Psoas muscle (tissue), 8 donors: Measurements from ENCODE around the gene RHBDD2. TPM values are rescaled to one million over a fixed set of nuclear protein-coding genes. Genes with fewer than 3 reads are reported as not detected.
"Not testable (repeated sequence)": the region's sequence is repeated elsewhere in the genome, so short reads cannot be mapped to it uniquely, and the experiment has no call there.

ENCODE experiments used
- ATAC-seq, 4 donors: fragments of 200-7000 bp; cut with Tn5 transposase; one replicate each; pipeline ENCODE4 v1.9.1; 2020; ENCODE audit warnings: moderate library complexity in 3 of 4, mild to moderate bottlenecking in 2 of 4
- DNase-seq, 2 donors: peaks; one replicate each; pipeline ENCODE4 v3.0.0-alpha.2; 2020
- H3K27ac ChIP-seq: fragments of 200-600 bp; one replicate; pipeline ENCODE4 v1.8.0; 2022
- H3K27me3 ChIP-seq, 3 donors: fragments of 200-600 bp in 1 of 3; one replicate each; pipeline versions ENCODE4 v1.6.1 to v1.8.0; 2013 to 2022; ENCODE audit warnings: low read length in 2 of 3, mild to moderate bottlenecking in 2 of 3, moderate library complexity in 1 of 3; ENCODE audit not compliant: insufficient read depth in 3 of 3
- H3K36me3 ChIP-seq, 2 donors: fragments of 200-600 bp in 1 of 2; one replicate each; pipeline versions ENCODE4 v1.6.1 to v1.8.0; 2013 to 2022; ENCODE audit warnings: low read depth in 1 of 2, mild to moderate bottlenecking in 1 of 2, moderate library complexity in 1 of 2; ENCODE audit not compliant: insufficient read depth in 1 of 2
- H3K4me1 ChIP-seq: fragments of 200-600 bp; one replicate; pipeline ENCODE4 v1.8.0; 2022
- H3K4me3 ChIP-seq: fragments of 200-600 bp; one replicate; pipeline ENCODE4 v1.8.0; 2022; ENCODE audit warnings: mild to moderate bottlenecking
- H3K9me3 ChIP-seq: fragments of 200-600 bp; one replicate; pipeline ENCODE4 v1.8.0; 2022
- CTCF ChIP-seq: fragments of 200-600 bp; IDR thresholded peaks from one replicate; pipeline ENCODE4 v1.8.0; 2022; ENCODE audit warnings: antibody characterized with exemption
- WGBS, 3 donors: extraction: QIAGEN DNeasy Blood & Tissue Kit; methylation state at CpG; one replicate each; pipeline versions ENCODE4 v1.1.6 to v1.1.7; 2013; 5-methylcytosine and 5-hydroxymethylcytosine counted together
- intact Hi-C, 2 donors: fragments of 100-400 bp; cut with DNase I; formaldehyde crosslinking; loops; one replicate each; pipeline versions ENCODE4 v1.11.0 to v1.14.2; 2022
- polyA plus RNA-seq, 3 donors: library from polyadenylated mRNA; stranded (reverse); fragments of 200-250 nt; gene quantifications; one replicate each; pipeline ENCODE4 v1.2.3, GENCODE V29; 2013
- total RNA-seq, 4 donors: library from RNA; stranded (reverse); fragmentation: NEBNext Ultra II Directional in 2 of 4; extraction: Animal tissue kit (Norgen Biotek cat#: 25700) in 2 of 4; gene quantifications; one replicate each; pipeline versions ENCODE4 v1.2.1 to v1.2.4, GENCODE V29; 2021 to 2023
- donor health status: healthy with polysubstance abuse.
- donor health status: DM: no; HTN: no; CAD: no; lungs with moderate emphysema.
- donor health status: Bipolar disorder and iron deficiency.
- donor health status: healthy.
- donor health status: DM: yes; HTN: yes; CAD: no.
- donor health status: DM: no; HTN: no; CAD: no.
- donor health status: DM: no; HTN: no; CAD: no.
- donor health status: DM: yes; HTN: yes; CAD: no.

RHBDD2 gene
- total and polyA plus RNA-seq, 7 donors, result 18.3 to 38.9 (median 30.4) TPM

DNA sequence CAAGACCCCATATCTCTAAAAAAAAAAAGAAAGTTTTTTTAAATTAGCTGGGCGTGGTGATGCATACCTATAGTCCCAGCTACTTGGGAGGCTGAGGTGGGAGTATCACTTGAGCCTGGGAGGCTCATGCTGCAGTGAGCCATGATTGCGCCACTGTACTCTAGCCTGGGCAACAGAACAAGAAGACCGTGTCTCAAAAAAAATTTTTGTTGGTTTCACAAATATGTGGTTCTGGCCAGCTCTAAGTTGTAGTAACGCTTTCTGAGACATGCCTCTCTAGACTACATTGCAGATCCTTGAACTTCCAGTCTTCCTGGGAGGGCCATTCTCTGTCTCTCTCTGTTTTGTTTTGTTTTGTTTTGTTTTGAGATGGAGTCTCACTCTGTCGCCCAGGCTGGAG, 24.6 kb upstream of the RHBDD2 start:
- ATAC-seq (no peak), DNase-seq (no peak)
- TF ChIP-seq CTCF, result no peak
- Histone ChIP-seq H3K4me1 (no peaks in the 10 kb centered on the region), H3K4me3 (no peak overlapping the region), H3K27ac (no peak overlapping the region), H3K36me3 (no peaks in the 10 kb centered on the region), H3K27me3 (peaks cover 0 to 2% (median 0%) of the 10 kb centered on the region in 3 donors), H3K9me3 (no peaks in the 10 kb centered on the region)
- intact Hi-C loops, result no loop called here
- 75 to 87% (median 82%) methylated on average over 5 of the region's 5 CpGs for WGBS, 3 donors

- DNase-seq, H3K4me3 ChIP-seq, intact Hi-C loops, H3K9me3 ChIP-seq, ATAC-seq, H3K36me3 ChIP-seq, H3K27me3 ChIP-seq, H3K4me1 ChIP-seq, H3K27ac ChIP-seq: not testable (repeated sequence)
- WGBS, 3 donors, result 80 to 90% (median 86%) methylated on average over 7 to 10 of the region's 10 CpGs
Measured at GRCh38 chr7:75854813-75855345, 24.0 kb upstream of the RHBDD2 start.

DNA sequence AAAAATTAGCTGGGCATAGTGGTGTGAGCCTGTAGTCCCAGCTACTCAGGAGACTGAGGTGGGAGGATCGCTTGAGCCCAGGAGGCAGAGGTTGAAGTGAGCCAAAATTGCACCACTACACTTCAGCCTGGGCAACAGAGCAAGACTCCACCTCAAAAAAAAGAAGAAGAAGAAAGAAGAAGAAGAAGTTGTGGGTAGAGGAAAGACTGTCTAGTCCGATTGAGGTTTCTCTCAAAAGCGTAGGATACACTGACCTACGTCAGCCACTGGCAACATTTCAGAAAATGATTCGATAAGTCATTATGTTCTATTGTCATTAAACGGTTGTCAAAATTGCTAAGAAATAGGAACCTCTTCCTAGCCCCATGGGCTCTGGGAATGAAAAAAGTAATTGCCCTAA, 22.3 kb upstream of the RHBDD2 start:
- TF ChIP-seq CTCF, result no peak
- no peak overlapping the region for H3K27ac ChIP-seq
- H3K4me3 ChIP-seq, result no peak overlapping the region
- DNase-seq, result no peak
- ATAC-seq, result no peak
- H3K9me3 ChIP-seq, result no peaks in the 10 kb centered on the region
- intact Hi-C loops, result no loop called here
- H3K36me3 ChIP-seq, result no peaks in the 10 kb centered on the region
- no peaks in the 10 kb centered on the region for H3K4me1 ChIP-seq
- WGBS, 3 donors, result 81 to 83% (median 83%) methylated on average over 6 of the region's 6 CpGs
- H3K27me3 ChIP-seq, result peaks cover 0 to 2% (median 0%) of the 10 kb centered on the region in 3 donors

- no peaks in the 10 kb centered on the region for H3K4me1 ChIP-seq
- TF ChIP-seq CTCF, result no peak
- no peaks in the 10 kb centered on the region for H3K9me3 ChIP-seq
- no peak for ATAC-seq
- H3K27ac ChIP-seq, result no peak overlapping the region
- DNase-seq, result no peak
- no peaks in the 10 kb centered on the region for H3K36me3 ChIP-seq
- intact Hi-C loops, result no loop called here
- peaks cover 0 to 2% (median 0%) of the 10 kb centered on the region in 3 donors for H3K27me3 ChIP-seq
- no peak overlapping the region for H3K4me3 ChIP-seq
Measured at GRCh38 chr7:75858410-75858809, 20.4 kb upstream of the RHBDD2 start.

GRCh38 chr7:75861636-75862035, 17.2 kb upstream of the RHBDD2 start:
- H3K27ac ChIP-seq, result no peak overlapping the region
- no peaks in the 10 kb centered on the region for H3K36me3 ChIP-seq
- H3K4me1 ChIP-seq, result peaks cover 6% of the 10 kb centered on the region
- no peak for TF ChIP-seq CTCF
- intact Hi-C loops, result no loop called here
- ATAC-seq (peak in 1 of 4 donors; percentile 19), DNase-seq (no peak)
- H3K27me3 ChIP-seq, result no peaks in the 10 kb centered on the region
- no peak overlapping the region for H3K4me3 ChIP-seq
- no peaks in the 10 kb centered on the region for H3K9me3 ChIP-seq
- WGBS, 3 donors, result 41 to 60% (median 50%) methylated on average over 4 of the region's 4 CpGs

- H3K4me3 ChIP-seq, H3K9me3 ChIP-seq, intact Hi-C loops, DNase-seq, H3K4me1 ChIP-seq, H3K27me3 ChIP-seq, H3K36me3 ChIP-seq, H3K27ac ChIP-seq, ATAC-seq: not testable (repeated sequence)
- 87 to 95% (median 89%) methylated on average over 4 of the region's 4 CpGs for WGBS, 3 donors
Measured at GRCh38 chr7:75864251-75864650, 14.6 kb upstream of the RHBDD2 start.
